ENCODE results near the gene ZNF609.
"Not testable (repeated sequence)": the region's sequence is repeated elsewhere in the genome, so short reads cannot be mapped to it uniquely, and the experiment has no call there.

Gene ZNF609

GRCh38 chr15:64637412-64637811 lies 177.0 kb downstream of the ZNF609 start:
- Histone ChIP-seq H3K4me3 (ENCODE audit: low read depth in 1 of 5, low read length in 5 of 5) (no peak overlapping the region), H3K27ac (ENCODE audit: low read depth, low read length) (no peak overlapping the region), H3K9ac (ENCODE audit: low read length in 5 of 5) (no peak overlapping the region), H3K4me1 (ENCODE audit: control insufficient read depth in 5 of 5, insufficient read depth in 5 of 5, low read length in 5 of 5) (peaks cover 7 to 38% (median 32%) of the 10 kb centered on the region in 5 donors), H3K36me3 (ENCODE audit: control insufficient read depth in 5 of 5, insufficient read depth in 5 of 5, low read length in 5 of 5) (peaks cover 0 to 3% (median 0%) of the 10 kb centered on the region in 5 donors), H3K9me3 (ENCODE audit: control insufficient read depth in 5 of 5, low read length in 5 of 5) (peaks cover 0 to 4% (median 0%) of the 10 kb centered on the region in 5 donors), H3K27me3 (ENCODE audit: control insufficient read depth in 5 of 5, insufficient read depth in 4 of 5, low read length in 5 of 5) (no peaks in the 10 kb centered on the region)

GRCh38 chr15:64639744-64640143 lies 179.4 kb downstream of the ZNF609 start:
- not testable (repeated sequence) for H3K27me3 ChIP-seq (ENCODE audit: control insufficient read depth in 5 of 5, insufficient read depth in 4 of 5, low read length in 5 of 5); H3K9me3 ChIP-seq (ENCODE audit: control insufficient read depth in 5 of 5, low read length in 5 of 5); H3K9ac ChIP-seq (ENCODE audit: low read length in 5 of 5); H3K4me3 ChIP-seq (ENCODE audit: low read depth in 1 of 5, low read length in 5 of 5); H3K27ac ChIP-seq (ENCODE audit: low read depth, low read length); H3K36me3 ChIP-seq (ENCODE audit: control insufficient read depth in 5 of 5, insufficient read depth in 5 of 5, low read length in 5 of 5)
- H3K4me1 ChIP-seq (ENCODE audit: control insufficient read depth in 5 of 5, insufficient read depth in 5 of 5, low read length in 5 of 5) = peaks cover 7 to 34% (median 24%) of the 10 kb centered on the region in 5 donors

GRCh38 chr15:64640146-64640871 lies 179.9 kb downstream of the ZNF609 start:
- Histone ChIP-seq H3K9ac (ENCODE audit: low read length in 5 of 5) (no peak overlapping the region), H3K4me1 (ENCODE audit: control insufficient read depth in 5 of 5, insufficient read depth in 5 of 5, low read length in 5 of 5) (peaks cover 3 to 28% (median 20%) of the 10 kb centered on the region in 5 donors), H3K27ac (ENCODE audit: low read depth, low read length) (no peak overlapping the region), H3K4me3 (ENCODE audit: low read depth in 1 of 5, low read length in 5 of 5) (no peak overlapping the region), H3K36me3 (ENCODE audit: control insufficient read depth in 5 of 5, insufficient read depth in 5 of 5, low read length in 5 of 5) (peaks cover 0 to 3% (median 0%) of the 10 kb centered on the region in 5 donors), H3K9me3 (ENCODE audit: control insufficient read depth in 5 of 5, low read length in 5 of 5) (peaks cover 0 to 4% (median 0%) of the 10 kb centered on the region in 5 donors), H3K27me3 (ENCODE audit: control insufficient read depth in 5 of 5, insufficient read depth in 4 of 5, low read length in 5 of 5) (no peaks in the 10 kb centered on the region)

GRCh38 chr15:64642875-64643274 lies 182.5 kb downstream of the ZNF609 start:
- peaks cover 3 to 17% (median 10%) of the 10 kb centered on the region in 5 donors for H3K4me1 ChIP-seq (ENCODE audit: control insufficient read depth in 5 of 5, insufficient read depth in 5 of 5, low read length in 5 of 5)
- H3K36me3 ChIP-seq (ENCODE audit: control insufficient read depth in 5 of 5, insufficient read depth in 5 of 5, low read length in 5 of 5) = peaks cover 0 to 3% (median 0%) of the 10 kb centered on the region in 5 donors
- H3K9me3 ChIP-seq (ENCODE audit: control insufficient read depth in 5 of 5, low read length in 5 of 5) = no peaks in the 10 kb centered on the region
- no peak overlapping the region for H3K4me3 ChIP-seq (ENCODE audit: low read depth in 1 of 5, low read length in 5 of 5)
- no peak overlapping the region for H3K27ac ChIP-seq (ENCODE audit: low read depth, low read length)
- H3K27me3 ChIP-seq (ENCODE audit: control insufficient read depth in 5 of 5, insufficient read depth in 4 of 5, low read length in 5 of 5) = no peaks in the 10 kb centered on the region
- H3K9ac ChIP-seq (ENCODE audit: low read length in 5 of 5) = no peak overlapping the region

- no peaks in the 10 kb centered on the region for H3K27me3 ChIP-seq (ENCODE audit: control insufficient read depth in 5 of 5, insufficient read depth in 4 of 5, low read length in 5 of 5)
- no peaks in the 10 kb centered on the region for H3K9me3 ChIP-seq (ENCODE audit: control insufficient read depth in 5 of 5, low read length in 5 of 5)
- peaks cover 0 to 3% (median 0%) of the 10 kb centered on the region in 5 donors for H3K36me3 ChIP-seq (ENCODE audit: control insufficient read depth in 5 of 5, insufficient read depth in 5 of 5, low read length in 5 of 5)
- no peak overlapping the region for H3K9ac ChIP-seq (ENCODE audit: low read length in 5 of 5)
- peaks cover 3 to 17% (median 10%) of the 10 kb centered on the region in 5 donors for H3K4me1 ChIP-seq (ENCODE audit: control insufficient read depth in 5 of 5, insufficient read depth in 5 of 5, low read length in 5 of 5)
- H3K4me3 ChIP-seq (ENCODE audit: low read depth in 1 of 5, low read length in 5 of 5) = no peak overlapping the region
- H3K27ac ChIP-seq (ENCODE audit: low read depth, low read length) = no peak overlapping the region
These were observed 183.3 kb downstream of the ZNF609 start for GRCh38 chr15:64643685-64644084.

GRCh38 chr15:64644811-64645210 lies 184.4 kb downstream of the ZNF609 start:
- H3K9ac ChIP-seq (ENCODE audit: low read length in 5 of 5); H3K27me3 ChIP-seq (ENCODE audit: control insufficient read depth in 5 of 5, insufficient read depth in 4 of 5, low read length in 5 of 5); H3K27ac ChIP-seq (ENCODE audit: low read depth, low read length); H3K36me3 ChIP-seq (ENCODE audit: control insufficient read depth in 5 of 5, insufficient read depth in 5 of 5, low read length in 5 of 5); H3K4me3 ChIP-seq (ENCODE audit: low read depth in 1 of 5, low read length in 5 of 5); H3K9me3 ChIP-seq (ENCODE audit: control insufficient read depth in 5 of 5, low read length in 5 of 5): not testable (repeated sequence)
- peaks cover 3 to 11% (median 9%) of the 10 kb centered on the region in 5 donors for H3K4me1 ChIP-seq (ENCODE audit: control insufficient read depth in 5 of 5, insufficient read depth in 5 of 5, low read length in 5 of 5)

- Histone ChIP-seq H3K27me3 (ENCODE audit: control insufficient read depth in 5 of 5, insufficient read depth in 4 of 5, low read length in 5 of 5) (no peaks in the 10 kb centered on the region), H3K9me3 (ENCODE audit: control insufficient read depth in 5 of 5, low read length in 5 of 5) (no peaks in the 10 kb centered on the region), H3K36me3 (ENCODE audit: control insufficient read depth in 5 of 5, insufficient read depth in 5 of 5, low read length in 5 of 5) (peaks cover 0 to 3% (median 0%) of the 10 kb centered on the region in 5 donors), H3K9ac (ENCODE audit: low read length in 5 of 5) (no peak overlapping the region), H3K4me1 (ENCODE audit: control insufficient read depth in 5 of 5, insufficient read depth in 5 of 5, low read length in 5 of 5) (no peaks in the 10 kb centered on the region), H3K4me3 (ENCODE audit: low read depth in 1 of 5, low read length in 5 of 5) (no peak overlapping the region), H3K27ac (ENCODE audit: low read depth, low read length) (no peak overlapping the region)
These were observed 185.6 kb downstream of the ZNF609 start for GRCh38 chr15:64645995-64646394.

GRCh38 chr15:64647367-64647766 lies 187.0 kb downstream of the ZNF609 start:
- Histone ChIP-seq H3K9me3 (ENCODE audit: control insufficient read depth in 5 of 5, low read length in 5 of 5) (no peaks in the 10 kb centered on the region), H3K36me3 (ENCODE audit: control insufficient read depth in 5 of 5, insufficient read depth in 5 of 5, low read length in 5 of 5) (peaks cover 0 to 3% (median 0%) of the 10 kb centered on the region in 5 donors), H3K27me3 (ENCODE audit: control insufficient read depth in 5 of 5, insufficient read depth in 4 of 5, low read length in 5 of 5) (no peaks in the 10 kb centered on the region), H3K4me3 (ENCODE audit: low read depth in 1 of 5, low read length in 5 of 5) (no peak overlapping the region), H3K4me1 (ENCODE audit: control insufficient read depth in 5 of 5, insufficient read depth in 5 of 5, low read length in 5 of 5) (no peaks in the 10 kb centered on the region), H3K9ac (ENCODE audit: low read length in 5 of 5) (no peak overlapping the region), H3K27ac (ENCODE audit: low read depth, low read length) (no peak overlapping the region)

GRCh38 chr15:64650552-64650951 lies 190.2 kb downstream of the ZNF609 start:
- H3K27ac ChIP-seq (ENCODE audit: low read depth, low read length) = no peak overlapping the region
- H3K4me1 ChIP-seq (ENCODE audit: control insufficient read depth in 5 of 5, insufficient read depth in 5 of 5, low read length in 5 of 5) = peaks cover 0 to 7% (median 0%) of the 10 kb centered on the region in 5 donors
- H3K36me3 ChIP-seq (ENCODE audit: control insufficient read depth in 5 of 5, insufficient read depth in 5 of 5, low read length in 5 of 5) = no peaks in the 10 kb centered on the region
- no peaks in the 10 kb centered on the region for H3K27me3 ChIP-seq (ENCODE audit: control insufficient read depth in 5 of 5, insufficient read depth in 4 of 5, low read length in 5 of 5)
- H3K4me3 ChIP-seq (ENCODE audit: low read depth in 1 of 5, low read length in 5 of 5) = no peak overlapping the region
- no peak overlapping the region for H3K9ac ChIP-seq (ENCODE audit: low read length in 5 of 5)
- no peaks in the 10 kb centered on the region for H3K9me3 ChIP-seq (ENCODE audit: control insufficient read depth in 5 of 5, low read length in 5 of 5)

GRCh38 chr15:64651601-64652191 lies 191.3 kb downstream of the ZNF609 start:
- Histone ChIP-seq H3K27me3 (ENCODE audit: control insufficient read depth in 5 of 5, insufficient read depth in 4 of 5, low read length in 5 of 5) (no peaks in the 10 kb centered on the region), H3K27ac (ENCODE audit: low read depth, low read length) (no peak overlapping the region), H3K4me1 (ENCODE audit: control insufficient read depth in 5 of 5, insufficient read depth in 5 of 5, low read length in 5 of 5) (peaks cover 0 to 7% (median 0%) of the 10 kb centered on the region in 5 donors), H3K4me3 (ENCODE audit: low read depth in 1 of 5, low read length in 5 of 5) (no peak overlapping the region), H3K9me3 (ENCODE audit: control insufficient read depth in 5 of 5, low read length in 5 of 5) (no peaks in the 10 kb centered on the region), H3K36me3 (ENCODE audit: control insufficient read depth in 5 of 5, insufficient read depth in 5 of 5, low read length in 5 of 5) (no peaks in the 10 kb centered on the region), H3K9ac (ENCODE audit: low read length in 5 of 5) (no peak overlapping the region)
